ENCODE results near the gene UCK2.
"Not testable (repeated sequence)": the region's sequence is repeated elsewhere in the genome, so short reads cannot be mapped to it uniquely, and the experiment has no call there.

The UCK2 gene

GRCh38 chr1:165827268-165828102, at the start of gene UCK2:
Gene UCK2, plus strand, starts transcription at chr1:165827614. Its CDS starts 220 bp downstream, at chr1:165827834.
- DNase-seq (ENCODE audit: low read depth, low spot score): no peak

GRCh38 chr1:165778197-165778596, 49.2 kb upstream of the UCK2 start:
- not testable (repeated sequence) for DNase-seq (ENCODE audit: low read depth, low spot score)

DNA sequence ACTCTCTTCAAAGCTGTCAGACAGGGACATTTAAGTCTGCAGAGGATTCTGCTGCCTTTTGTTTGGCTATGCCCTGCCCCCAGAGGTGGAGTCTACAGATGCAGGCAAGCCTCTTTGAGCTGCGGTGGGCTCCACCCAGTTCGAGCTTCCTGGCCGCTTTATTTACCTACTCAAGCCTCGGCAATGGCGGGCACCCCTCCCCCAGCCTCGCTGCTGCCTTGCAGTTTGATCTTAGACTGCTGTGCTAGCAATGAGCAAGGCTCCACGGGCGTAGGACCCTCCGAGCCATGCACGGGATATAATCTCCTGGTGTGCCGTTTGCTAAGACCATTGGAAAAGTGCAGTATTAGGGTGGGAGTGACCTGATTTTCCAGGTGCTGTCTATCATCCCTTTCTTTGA, 43.9 kb upstream of the UCK2 start:
- DNase-seq (ENCODE audit: low read depth, low spot score): not testable (repeated sequence)

DNA sequence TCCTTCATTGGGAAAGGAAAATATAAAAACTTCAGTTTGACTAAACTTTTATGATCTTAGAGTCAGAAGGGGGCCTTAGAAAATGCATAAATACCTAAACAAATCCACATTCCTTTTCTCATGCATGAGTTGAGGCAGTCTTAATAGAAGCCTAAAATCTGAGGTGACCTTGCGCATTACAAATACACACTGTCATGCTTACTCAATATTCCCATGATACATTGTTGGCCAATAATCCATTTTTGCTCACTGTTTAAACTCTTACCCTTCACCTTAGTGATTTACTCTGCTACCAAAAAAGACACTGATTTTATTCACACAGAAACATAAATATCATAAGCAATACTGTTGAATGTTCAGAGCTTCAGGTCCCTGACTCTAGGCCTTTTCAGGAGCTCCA, 39.7 kb upstream of the UCK2 start:
- no peak for DNase-seq (ENCODE audit: low read depth, low spot score)

GRCh38 chr1:165793951-165794350, 33.5 kb upstream of the UCK2 start:
- no peak for DNase-seq (ENCODE audit: low read depth, low spot score)

- DNase-seq (ENCODE audit: low read depth, low spot score): no peak
Observed at GRCh38 chr1:165795894-165796293, 31.5 kb upstream of the UCK2 start.

DNA sequence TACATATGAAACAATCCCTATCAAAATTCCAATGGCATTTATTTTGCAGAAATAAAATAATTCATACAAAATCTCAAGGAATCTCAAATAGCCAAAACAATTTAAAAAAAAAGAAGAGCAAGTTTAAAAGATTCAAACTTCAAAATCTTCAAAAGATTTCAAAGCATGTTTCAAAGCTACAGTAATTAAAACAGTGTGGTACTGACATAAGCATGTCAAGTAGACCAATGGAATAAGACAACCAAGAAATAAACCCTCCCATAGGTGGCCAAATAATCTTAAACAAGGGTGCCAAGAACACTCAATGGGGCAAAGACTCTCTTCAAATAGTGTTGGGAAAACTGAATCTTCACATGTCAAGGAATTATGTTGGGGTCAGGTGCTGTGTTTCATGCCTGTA, 28.0 kb upstream of the UCK2 start:
- no peak for DNase-seq (ENCODE audit: low read depth, low spot score)

DNA sequence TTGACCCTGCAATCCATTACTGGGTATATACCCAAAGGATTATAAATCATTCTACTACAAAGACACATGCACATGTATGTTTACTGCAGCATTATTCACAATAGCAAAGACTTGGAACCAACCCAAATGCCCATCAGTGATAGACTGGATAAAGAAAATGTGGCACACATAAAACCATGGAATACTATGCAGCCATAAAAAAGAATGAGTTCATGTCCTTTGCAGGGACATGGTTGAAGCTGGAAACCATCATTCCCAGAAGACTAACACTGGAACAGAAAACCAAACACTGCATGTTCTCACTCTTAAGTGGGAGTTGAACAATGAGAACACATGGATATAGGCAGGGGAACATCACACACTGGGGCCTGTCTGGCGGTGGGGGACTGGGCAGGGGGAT, 22.9 kb upstream of the UCK2 start:
- DNase-seq (ENCODE audit: low read depth, low spot score): not testable (repeated sequence)

- no peak for DNase-seq (ENCODE audit: low read depth, low spot score)
Observed at GRCh38 chr1:165807613-165808012, 19.8 kb upstream of the UCK2 start.

- DNase-seq (ENCODE audit: low read depth, low spot score): no peak
Observed at GRCh38 chr1:165815725-165816124, 11.7 kb upstream of the UCK2 start.

DNA sequence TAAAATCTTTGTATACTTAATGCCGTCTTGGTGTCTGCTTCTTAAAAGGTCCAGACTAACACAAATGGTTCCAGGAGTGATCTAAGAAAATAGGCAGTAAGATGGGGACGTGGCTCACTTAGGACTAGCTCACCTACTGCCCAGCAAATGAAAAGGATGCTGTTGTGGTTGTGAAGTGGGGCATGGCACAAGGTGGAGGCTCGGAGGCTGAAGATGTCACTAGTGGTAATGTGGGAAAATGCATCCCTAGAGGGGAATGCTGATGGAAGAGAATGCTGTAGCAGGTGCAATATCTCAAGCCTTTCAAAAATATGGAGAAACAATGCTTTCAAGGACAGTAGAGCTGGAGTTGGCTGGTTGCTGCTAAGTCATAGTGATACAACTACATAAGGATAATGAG, 11.3 kb upstream of the UCK2 start:
- no peak for DNase-seq (ENCODE audit: low read depth, low spot score)

DNA sequence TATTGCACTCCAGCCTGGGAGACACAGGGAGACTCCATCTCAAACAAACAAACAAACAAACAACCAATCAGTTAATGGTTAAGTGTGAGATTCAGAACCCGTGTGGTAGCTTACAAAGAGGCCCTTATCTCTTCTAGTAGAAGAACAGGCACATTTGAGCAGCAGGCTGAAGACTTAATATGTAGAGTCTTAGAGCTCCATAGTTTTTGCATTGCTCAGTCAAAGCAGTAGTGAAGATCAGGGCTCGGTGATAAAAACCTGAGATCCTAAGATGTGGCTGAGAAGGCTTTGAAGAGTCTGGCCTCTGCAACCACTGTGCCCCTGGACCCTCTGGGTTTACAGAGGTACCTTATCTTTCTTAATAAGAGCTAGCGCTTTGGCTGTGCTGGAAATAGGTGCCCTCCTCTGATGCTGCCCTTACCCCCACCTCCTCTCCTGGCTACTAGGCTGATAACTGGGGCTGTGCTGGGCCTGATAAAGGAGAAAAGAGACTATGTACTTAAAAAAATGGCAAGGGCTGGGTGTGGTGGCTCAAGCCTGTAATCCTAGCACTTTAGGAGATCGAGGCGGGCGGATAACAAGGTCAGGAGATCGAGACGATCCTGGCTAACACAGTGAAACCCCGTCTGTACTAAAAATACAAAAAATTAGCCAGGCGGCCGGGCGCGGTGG, 10.5 kb upstream of the UCK2 start:
- DNase-seq (ENCODE audit: low read depth, low spot score): no peak

DNA sequence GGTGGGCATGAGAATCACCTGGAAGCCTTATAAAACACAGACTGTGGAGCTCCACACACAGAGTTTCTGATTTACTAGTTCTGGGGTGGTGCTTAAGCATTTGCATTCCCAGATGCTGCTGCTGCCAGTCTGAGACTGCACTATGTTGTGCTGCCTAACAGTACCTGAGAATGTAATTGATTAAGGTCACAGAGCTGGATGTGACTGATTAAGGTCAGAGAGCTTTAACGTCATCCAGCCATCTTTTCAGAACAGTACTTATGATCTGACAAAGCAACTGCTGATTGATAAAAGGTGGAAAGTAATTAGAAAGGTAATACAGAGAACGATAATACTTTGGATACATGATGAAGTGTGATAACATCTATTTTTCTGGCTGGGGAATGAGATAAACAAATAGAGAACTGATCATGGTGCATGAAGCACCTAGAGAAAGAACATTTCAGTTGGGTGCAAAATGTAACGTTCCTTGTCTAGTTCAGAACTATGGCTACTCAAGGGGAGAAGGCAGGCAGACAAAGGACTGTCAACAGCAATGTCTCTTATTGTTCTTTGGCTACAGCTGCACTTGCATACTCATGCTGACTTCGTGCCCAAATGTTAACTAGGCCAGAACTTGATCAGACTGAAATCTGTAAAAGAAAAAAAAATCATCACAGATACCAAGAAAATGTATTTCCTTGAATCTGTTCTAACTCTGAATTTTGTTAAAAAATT, 3.7 kb upstream of the UCK2 start:
- DNase-seq (ENCODE audit: low read depth, low spot score): no peak

GRCh38 chr1:165824269-165824643, 3.2 kb upstream of the UCK2 start:
- DNase-seq (ENCODE audit: low read depth, low spot score): no peak

DNA sequence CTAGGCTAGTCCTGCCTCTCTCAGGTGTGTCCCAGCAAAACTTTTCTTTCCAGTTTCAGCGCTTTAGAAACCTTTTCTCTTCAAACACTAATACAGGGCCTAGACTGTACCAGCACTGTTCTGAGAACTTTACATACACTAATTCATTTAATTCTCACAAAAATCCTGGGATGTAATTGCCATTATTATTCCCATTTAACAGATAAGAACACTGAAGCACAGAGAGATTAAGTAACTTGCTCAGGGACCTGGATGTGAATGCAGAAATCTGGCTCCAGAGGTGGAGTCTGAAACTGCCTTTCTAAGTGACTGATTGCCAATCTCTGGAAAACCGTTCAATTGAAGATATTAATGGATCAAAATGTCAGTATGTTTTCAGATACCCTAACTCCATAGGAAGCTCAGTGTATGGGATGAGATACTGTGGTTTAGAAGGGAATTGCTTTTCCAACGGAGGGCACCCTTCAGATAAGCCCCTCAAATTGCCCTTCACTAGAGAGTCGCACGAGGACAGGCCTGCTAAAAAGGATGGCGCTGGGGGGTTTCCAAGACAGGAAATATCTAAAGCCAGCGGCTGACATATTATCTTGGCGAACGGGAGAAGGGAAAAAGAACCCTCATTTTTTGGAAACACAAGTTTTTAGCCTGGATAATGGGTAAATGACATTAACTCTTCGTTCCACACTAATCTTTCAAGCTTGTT, 698 bp upstream of the UCK2 start:
- no peak for DNase-seq (ENCODE audit: low read depth, low spot score)

DNA sequence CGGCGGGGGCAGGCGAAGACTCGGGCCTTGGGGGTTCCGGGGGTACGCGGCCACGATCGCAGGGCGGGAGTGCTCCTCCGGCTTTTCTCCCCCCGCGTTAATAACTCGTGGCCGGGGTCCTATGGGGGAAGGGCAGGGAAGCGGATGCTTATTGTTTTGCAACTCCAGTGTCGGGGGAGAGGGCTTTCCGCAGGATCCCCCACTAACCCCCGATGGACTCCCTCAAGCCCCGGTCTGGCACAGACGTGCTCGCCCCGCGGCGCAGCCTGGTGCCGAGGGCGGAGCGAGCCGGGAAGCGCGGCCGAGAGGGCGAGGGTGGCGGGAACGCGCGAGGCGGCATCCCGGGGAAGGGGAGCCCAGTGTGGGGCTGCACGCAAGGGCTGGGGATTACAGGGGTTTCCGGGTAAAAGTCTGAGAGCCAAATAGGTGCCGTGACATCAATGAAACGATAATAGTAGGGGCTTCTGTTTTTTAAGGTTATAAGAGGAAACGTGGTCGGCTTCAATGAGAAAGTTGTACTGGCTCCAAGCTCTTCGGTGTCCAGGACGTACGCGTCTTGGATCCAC, 772 bp downstream of the UCK2 start:
- DNase-seq (ENCODE audit: low read depth, low spot score): no peak

DNA sequence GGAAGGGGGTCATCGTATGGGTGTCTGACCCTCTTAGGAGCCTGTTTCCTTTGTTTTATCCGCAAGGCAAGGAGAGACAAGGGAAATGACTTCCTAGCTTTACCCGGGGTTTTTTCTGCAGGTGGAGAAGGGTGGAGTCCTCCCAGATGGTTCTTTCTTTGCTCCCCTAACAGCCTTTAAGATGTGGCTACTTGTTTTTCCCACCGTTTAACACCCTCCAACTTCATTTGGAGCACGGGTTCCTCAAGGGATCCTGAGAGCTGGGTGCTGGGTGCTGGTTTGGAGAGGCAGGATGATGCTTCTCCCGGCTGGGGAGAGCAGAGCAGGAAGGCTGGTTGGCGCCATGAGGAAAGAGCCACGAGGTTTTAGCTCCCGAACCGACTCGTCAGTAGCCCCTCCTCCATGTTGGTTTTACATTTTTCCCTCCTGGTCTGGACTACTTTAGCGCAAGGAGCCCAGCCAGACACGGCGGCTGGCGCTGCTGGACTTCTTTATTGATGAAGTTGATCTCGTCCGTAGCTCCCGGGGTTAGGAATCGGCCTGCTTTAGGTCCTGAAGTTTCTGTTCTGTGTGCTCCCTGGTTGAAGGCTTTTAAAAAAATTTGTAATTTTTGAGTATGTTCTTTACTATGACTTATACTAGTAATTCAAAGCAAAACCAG, 1.4 kb downstream of the UCK2 start:
- peak; percentile 42 for DNase-seq (ENCODE audit: low read depth, low spot score)

DNA sequence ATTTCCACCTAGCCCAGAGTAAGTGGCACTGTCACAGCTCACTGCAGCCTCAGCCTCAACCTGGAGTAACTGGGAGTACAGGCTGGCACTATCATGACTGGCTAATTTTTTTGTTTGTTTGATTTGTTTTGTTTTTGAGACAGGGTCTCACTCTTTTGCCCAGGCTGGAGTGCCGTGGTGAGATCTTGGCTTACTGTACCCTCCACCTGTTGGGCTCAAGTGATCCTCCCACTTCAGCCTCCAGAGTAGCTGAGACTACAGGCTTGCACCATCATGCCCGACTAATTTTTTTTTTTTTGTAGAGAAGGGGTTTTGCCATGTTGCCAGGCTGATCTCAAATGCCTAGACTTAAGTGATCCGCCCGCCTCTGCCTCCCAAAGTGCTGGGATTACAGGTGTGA, 2.5 kb downstream of the UCK2 start:
- no peak for DNase-seq (ENCODE audit: low read depth, low spot score)

DNA sequence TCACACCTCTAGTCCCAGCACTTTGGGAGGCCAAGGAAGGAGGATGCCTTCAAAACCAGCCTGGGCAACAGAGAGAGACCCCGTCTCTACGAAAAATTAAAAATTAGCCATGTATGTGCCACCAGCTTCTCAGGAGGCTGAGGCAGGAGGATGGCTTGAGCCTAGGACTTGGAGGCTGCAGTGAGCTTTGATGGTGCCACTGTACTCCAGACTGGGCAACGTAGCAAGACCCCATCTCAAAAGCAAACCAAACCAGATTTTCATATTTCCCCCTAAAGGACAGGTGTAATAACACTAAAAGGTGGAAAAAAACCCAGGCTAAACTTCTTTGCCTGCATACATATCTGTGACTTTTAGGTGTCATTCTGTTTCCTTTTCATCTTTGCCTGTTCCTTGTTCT, 3.7 kb downstream of the UCK2 start:
- no peak for DNase-seq (ENCODE audit: low read depth, low spot score)

- no peak for DNase-seq (ENCODE audit: low read depth, low spot score)
Observed at GRCh38 chr1:165832902-165833301, 5.5 kb downstream of the UCK2 start.

DNA sequence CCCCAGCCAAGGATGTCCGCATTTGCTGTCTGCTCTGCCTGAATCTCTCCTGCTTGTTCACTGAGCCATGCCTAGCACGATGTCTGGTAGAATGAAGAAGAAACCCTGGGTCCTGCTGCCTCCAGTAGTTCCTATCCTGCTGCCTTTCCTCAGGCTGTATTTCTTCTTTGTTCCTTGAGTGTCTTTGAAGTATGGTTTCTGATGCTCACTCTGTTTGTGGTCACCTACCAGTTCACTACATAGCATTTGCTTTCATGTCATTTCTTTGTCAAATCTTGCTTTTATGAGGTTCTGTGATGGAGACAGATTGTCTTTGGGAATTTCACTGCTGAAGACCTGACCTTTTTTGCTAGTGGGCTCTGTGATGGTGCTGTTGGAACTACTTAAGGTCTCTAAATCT, 5.9 kb downstream of the UCK2 start:
- DNase-seq (ENCODE audit: low read depth, low spot score): no peak

All from brain pericyte (primary cell).